Measurements from ENCODE around the gene HOXA11. TPM values are rescaled to one million over a fixed set of nuclear protein-coding genes. Genes with fewer than 3 reads are reported as not detected.

Gene HOXA11
- total RNA-seq, 1 experiment from 2014 or later, result not detected

DNA sequence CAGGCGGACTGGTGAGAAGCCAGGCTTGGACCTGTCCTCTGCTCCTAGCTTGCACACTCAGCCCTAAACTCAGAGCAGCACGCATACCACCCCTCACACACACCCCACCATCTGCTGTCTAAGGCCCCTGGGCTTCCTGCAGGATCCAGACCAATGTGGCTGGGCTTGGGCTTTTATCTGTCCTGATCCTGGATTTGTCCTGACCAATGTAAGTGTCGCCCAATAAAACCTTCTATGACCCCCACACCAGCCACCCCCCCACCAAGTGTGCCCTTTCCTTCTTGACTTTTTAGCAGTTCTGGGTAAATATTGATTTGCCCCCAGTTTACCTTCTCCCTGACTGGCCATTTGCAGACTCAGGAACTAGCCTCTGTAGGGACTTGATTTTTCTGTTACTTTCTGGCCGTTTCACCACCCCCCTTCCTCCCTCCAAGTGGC lies 16.6 kb upstream of the HOXA11 start (continued):
- no peak for TF ChIP-seq OVOL2 (CRISPR knock-in tag; IDR thresholded peaks at IDR 0.05; ENCODE audit: borderline replicate concordance)
- TF ChIP-seq, protein P1, sequence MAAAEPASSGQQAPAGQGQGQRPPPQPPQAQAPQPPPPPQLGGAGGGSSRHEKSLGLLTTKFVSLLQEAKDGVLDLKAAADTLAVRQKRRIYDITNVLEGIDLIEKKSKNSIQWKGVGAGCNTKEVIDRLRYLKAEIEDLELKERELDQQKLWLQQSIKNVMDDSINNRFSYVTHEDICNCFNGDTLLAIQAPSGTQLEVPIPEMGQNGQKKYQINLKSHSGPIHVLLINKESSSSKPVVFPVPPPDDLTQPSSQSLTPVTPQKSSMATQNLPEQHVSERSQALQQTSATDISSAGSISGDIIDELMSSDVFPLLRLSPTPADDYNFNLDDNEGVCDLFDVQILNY (CRISPR knock-in tag; IDR thresholded peaks at IDR 0.05), result no peak
- no peak for TF ChIP-seq SMAD4 (CRISPR knock-in tag; IDR thresholded peaks at IDR 0.05)
- TF ChIP-seq, protein P2, sequence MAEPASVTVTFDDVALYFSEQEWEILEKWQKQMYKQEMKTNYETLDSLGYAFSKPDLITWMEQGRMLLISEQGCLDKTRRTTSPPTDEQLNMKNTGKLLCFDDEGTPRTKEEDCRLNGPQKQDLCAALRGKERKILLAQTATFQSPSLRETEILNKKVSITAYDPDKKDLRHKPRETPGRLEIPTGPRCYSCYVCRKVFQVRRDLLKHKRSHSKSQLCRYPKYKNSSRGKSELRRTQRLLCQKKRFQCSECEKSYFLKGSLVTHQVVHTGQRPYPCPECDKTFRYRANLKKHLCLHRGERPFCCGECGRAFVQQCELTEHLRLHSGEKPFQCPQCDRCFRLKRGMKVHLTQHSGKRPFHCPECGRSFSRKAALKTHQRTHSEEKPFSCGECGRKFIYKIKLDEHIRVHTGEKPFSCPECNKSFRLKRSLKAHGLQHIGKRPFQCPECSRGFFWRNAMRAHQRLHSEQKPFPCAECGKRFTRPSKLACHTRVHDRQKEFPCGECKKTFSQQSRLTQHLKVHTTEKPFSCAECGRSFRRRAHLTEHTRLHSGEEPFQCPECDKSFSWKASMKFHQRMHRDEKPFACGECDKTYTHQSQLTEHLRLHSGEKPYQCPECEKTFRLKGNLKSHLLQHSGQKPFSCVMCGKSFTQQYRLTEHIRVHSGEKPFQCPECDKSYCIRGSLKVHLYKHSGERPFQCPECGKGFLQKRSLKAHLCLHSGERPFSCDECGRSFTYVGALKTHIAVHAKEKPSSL (CRISPR knock-in tag; conservative IDR thresholded peaks at IDR 0.05), result no peak
- TF ChIP-seq TCF7 (CRISPR knock-in tag; IDR thresholded peaks at IDR 0.05; ENCODE audit: low read depth), result no peak
- no peak for TF ChIP-seq IRF2 (CRISPR knock-in tag; IDR thresholded peaks at IDR 0.05; ENCODE audit: borderline replicate concordance, low read depth)
- TF ChIP-seq NR1H2 (CRISPR knock-in tag; IDR thresholded peaks at IDR 0.05), result no peak
- no peak for TF ChIP-seq ATF1 (CRISPR knock-in tag; IDR thresholded peaks at IDR 0.05)

DNA sequence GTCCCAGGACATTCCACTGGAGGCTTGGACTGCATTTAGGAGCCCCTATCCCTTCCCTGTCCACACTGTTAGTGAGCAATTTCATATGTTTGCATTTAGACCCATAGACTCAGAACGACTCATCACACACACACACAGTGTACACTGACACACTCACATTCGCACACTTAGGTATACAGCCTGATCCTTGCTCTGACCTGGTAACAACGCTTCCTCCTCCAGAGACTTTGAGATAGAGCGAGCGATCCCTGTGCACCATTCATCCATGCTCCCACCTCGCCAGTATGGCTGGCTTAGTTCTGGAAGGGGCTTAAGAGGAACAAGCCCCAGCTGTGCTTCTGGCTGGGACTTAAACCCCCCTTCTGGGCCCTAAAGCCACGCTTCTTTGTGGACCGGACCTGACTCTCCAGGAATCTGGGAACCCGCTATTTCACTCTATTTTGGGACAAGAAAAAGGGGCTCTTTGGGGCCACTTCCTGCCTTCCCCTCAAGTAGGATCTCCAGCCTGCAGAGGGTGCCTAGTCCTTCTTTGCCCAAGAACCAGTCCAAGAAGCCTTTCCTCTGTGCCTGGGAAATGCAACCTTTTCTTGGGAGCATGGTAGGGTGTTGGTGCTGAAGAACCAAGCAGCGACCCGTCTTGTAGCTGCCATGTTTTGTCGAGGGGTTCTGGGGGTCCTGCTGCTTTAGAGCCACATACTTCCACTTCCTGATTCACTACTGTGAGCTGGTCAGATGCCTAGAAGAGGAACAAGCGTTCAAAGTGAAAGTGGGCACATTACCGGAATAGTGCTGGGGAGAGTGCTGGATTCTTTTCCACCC lies 15.9 kb upstream of the HOXA11 start:
- H3K27ac Mint-ChIP-seq, result no peak overlapping the region
- POLR2A ChIA-PET, result interaction anchor here (0.7 kb wide), 1 partner anchor 24 kb away, joined by 3 read pairs; no protein-coding TSS in a partner anchor
- ATAC-seq, result no peak
- TF ChIP-seq NFE2L1 (CRISPR knock-in tag; IDR thresholded peaks at IDR 0.05), result no peak
- TF ChIP-seq, protein P3, sequence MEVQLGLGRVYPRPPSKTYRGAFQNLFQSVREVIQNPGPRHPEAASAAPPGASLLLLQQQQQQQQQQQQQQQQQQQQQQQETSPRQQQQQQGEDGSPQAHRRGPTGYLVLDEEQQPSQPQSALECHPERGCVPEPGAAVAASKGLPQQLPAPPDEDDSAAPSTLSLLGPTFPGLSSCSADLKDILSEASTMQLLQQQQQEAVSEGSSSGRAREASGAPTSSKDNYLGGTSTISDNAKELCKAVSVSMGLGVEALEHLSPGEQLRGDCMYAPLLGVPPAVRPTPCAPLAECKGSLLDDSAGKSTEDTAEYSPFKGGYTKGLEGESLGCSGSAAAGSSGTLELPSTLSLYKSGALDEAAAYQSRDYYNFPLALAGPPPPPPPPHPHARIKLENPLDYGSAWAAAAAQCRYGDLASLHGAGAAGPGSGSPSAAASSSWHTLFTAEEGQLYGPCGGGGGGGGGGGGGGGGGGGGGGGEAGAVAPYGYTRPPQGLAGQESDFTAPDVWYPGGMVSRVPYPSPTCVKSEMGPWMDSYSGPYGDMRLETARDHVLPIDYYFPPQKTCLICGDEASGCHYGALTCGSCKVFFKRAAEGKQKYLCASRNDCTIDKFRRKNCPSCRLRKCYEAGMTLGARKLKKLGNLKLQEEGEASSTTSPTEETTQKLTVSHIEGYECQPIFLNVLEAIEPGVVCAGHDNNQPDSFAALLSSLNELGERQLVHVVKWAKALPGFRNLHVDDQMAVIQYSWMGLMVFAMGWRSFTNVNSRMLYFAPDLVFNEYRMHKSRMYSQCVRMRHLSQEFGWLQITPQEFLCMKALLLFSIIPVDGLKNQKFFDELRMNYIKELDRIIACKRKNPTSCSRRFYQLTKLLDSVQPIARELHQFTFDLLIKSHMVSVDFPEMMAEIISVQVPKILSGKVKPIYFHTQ (CRISPR knock-in tag; IDR thresholded peaks at IDR 0.05), result no peak
- TF ChIP-seq ZBTB21 (CRISPR knock-in tag; IDR thresholded peaks at IDR 0.05; ENCODE audit: borderline replicate concordance), result no peak
- TF ChIP-seq SMAD4 (CRISPR knock-in tag; IDR thresholded peaks at IDR 0.05), result no peak
- no peak for TF ChIP-seq SMAD3 (CRISPR knock-in tag; IDR thresholded peaks at IDR 0.05; ENCODE audit: borderline replicate concordance)
- no peak for TF ChIP-seq MXD4 (CRISPR knock-in tag; IDR thresholded peaks at IDR 0.05; ENCODE audit: borderline replicate concordance)
- TF ChIP-seq, protein P4, sequence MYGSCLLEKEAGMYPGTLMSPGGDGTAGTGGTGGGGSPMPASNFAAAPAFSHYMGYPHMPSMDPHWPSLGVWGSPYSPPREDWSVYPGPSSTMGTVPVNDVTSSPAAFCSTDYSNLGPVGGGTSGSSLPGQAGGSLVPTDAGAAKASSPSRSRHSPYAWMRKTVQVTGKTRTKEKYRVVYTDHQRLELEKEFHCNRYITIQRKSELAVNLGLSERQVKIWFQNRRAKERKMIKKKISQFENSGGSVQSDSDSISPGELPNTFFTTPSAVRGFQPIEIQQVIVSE (CRISPR knock-in tag; IDR thresholded peaks at IDR 0.05; ENCODE audit: borderline replicate concordance), result no peak
- TF ChIP-seq, protein P5, sequence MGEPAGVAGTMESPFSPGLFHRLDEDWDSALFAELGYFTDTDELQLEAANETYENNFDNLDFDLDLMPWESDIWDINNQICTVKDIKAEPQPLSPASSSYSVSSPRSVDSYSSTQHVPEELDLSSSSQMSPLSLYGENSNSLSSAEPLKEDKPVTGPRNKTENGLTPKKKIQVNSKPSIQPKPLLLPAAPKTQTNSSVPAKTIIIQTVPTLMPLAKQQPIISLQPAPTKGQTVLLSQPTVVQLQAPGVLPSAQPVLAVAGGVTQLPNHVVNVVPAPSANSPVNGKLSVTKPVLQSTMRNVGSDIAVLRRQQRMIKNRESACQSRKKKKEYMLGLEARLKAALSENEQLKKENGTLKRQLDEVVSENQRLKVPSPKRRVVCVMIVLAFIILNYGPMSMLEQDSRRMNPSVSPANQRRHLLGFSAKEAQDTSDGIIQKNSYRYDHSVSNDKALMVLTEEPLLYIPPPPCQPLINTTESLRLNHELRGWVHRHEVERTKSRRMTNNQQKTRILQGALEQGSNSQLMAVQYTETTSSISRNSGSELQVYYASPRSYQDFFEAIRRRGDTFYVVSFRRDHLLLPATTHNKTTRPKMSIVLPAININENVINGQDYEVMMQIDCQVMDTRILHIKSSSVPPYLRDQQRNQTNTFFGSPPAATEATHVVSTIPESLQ (CRISPR knock-in tag; IDR thresholded peaks at IDR 0.05), result no peak
- no peak for TF ChIP-seq ZNF423 (CRISPR knock-in tag; IDR thresholded peaks at IDR 0.05)
- TF ChIP-seq, protein P2 (CRISPR knock-in tag; conservative IDR thresholded peaks at IDR 0.05), result no peak
- no peak for TF ChIP-seq SOX15 (CRISPR knock-in tag; IDR thresholded peaks at IDR 0.05)
- TF ChIP-seq, protein P6, sequence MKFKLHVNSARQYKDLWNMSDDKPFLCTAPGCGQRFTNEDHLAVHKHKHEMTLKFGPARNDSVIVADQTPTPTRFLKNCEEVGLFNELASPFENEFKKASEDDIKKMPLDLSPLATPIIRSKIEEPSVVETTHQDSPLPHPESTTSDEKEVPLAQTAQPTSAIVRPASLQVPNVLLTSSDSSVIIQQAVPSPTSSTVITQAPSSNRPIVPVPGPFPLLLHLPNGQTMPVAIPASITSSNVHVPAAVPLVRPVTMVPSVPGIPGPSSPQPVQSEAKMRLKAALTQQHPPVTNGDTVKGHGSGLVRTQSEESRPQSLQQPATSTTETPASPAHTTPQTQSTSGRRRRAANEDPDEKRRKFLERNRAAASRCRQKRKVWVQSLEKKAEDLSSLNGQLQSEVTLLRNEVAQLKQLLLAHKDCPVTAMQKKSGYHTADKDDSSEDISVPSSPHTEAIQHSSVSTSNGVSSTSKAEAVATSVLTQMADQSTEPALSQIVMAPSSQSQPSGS (CRISPR knock-in tag; IDR thresholded peaks at IDR 0.05; ENCODE audit: borderline replicate concordance, low read depth), result no peak
- no peak for TF ChIP-seq ZNF416 (CRISPR knock-in tag; IDR thresholded peaks at IDR 0.05)

More for the DNA sequence above, 15.9 kb upstream of the HOXA11 start:
- Mint-ChIP-seq H3K36me3 (no peaks in the 10 kb centered on the region), H3K4me3 (peak overlapping the region; percentile 49), H3K4me1 (peaks cover 34% of the 10 kb centered on the region), H3K27me3 (ENCODE audit: low read depth) (peaks cover 96% of the 10 kb centered on the region), H3K9me3 (no peaks in the 10 kb centered on the region)
- no peak for DNase-seq (ENCODE audit: low spot score)
- CTCF ChIA-PET, result interaction anchor here (1.2 to 2.8 kb wide), 6 partner anchors 21 to 893 kb away, joined by 3 to 20 read pairs (median 10); no protein-coding TSS in a partner anchor

Data from WTC11 (cell line).